Glomerular endothelial cell (primary cell): ENCODE results near the gene PTPRU. TPM values are rescaled to one million over a fixed set of nuclear protein-coding genes. Genes with fewer than 3 reads are reported as not detected.

ENCODE experiments used
- DNase-seq: peaks from one replicate; pipeline ENCODE4 v3.0.0-alpha.2; 2011; ENCODE audit warnings: low read depth, low spot score; ENCODE audit errors: extremely low read depth
- total RNA-seq: library from RNA; depleted of rRNA; stranded (reverse); fragments of >200 nt; gene quantifications from 2 replicates; pipeline ENCODE4 v1.2.3, GENCODE V29; 2015

PTPRU gene
- total RNA-seq, 1 donor from 2014 or later, result 19.4 TPM

DNA sequence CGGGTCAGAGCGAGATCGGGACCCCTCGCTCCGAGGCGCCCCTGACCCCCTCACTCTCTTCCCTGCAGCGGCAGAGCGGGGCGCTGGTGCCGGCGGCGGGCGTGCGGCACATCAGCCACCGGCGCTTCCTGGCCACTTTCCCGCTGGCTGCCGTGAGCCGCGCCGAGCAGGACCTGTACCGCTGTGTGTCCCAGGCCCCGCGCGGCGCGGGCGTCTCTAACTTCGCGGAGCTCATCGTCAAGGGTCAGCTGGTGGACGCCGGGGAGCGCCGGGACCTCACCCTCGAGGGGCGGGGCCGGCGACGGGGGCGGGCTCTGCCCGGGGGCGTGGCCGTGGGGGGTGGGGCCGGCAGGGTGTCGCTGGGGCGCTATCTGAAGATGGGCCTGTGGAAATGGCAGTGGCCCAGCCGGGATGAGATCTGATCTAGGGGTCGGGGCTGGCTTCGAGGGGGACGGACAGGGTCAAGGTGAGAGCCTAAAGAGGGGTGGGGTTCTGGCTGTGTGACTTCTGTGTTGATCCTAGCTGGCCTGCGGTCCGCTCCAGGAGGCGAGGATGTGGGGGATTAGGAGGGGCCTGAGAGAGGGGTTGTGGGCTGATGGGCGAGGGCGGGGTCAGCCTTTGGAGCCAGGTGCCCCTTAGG is 23.6 kb downstream of the PTPRU start:
- no peak for DNase-seq

DNA sequence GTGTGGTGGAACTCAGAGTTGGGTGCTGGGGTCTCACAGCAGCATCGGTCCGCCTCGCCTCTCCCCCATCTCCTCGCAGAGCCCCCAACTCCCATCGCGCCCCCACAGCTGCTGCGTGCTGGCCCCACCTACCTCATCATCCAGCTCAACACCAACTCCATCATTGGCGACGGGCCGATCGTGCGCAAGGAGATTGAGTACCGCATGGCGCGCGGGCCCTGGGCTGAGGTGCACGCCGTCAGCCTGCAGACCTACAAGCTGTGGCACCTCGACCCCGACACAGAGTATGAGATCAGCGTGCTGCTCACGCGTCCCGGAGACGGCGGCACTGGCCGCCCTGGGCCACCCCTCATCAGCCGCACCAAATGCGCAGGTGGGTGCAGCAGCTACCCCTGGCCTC is 24.2 kb downstream of the PTPRU start:
- DNase-seq, result no peak

DNA sequence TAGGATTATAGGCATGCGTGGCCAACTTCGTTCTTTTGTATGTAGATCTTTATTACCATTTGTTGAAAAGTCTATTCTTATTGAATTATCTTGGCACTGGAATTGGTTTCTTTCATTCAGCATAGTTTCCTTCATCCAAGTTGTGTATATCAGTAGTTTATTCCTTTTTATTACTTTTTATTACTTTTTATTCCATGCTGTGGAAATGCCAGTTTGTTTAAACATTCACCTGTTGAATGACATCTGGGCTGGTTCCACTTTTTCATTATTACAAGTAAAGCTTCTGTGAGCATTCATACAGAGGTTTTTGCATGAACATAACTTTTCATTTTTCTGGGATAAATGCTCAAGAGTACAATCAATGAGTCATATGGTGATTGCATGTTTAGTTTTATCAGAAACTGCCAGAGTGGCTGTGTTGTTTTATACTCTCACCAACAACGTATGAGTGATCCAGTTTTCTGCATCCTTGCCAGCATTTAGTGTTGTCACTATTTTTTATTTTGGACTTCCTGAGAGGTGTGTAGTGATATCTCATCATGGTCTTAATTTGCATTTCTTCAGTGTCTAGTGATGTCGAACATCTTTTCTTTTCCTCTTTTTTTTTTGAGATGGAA is 28.6 kb downstream of the PTPRU start:
- no peak for DNase-seq

DNA sequence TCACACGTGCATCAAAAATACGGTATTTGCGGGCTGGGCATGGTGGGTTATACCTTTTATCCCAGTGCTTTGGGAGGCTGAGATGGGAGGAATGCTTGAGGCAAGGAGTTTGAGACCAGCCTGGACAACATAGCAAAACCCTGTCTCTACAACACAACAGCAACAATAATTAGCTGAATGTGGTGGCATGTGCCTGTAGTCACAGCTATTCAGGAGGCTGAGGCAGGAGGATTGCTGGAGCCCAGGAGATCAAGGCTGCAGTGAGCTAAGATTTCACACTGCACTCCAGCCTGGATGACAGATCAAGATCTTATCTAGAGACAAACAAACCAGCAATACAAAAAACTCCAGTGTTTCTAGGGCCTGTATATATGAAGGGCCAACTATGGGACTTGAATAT is 30.6 kb downstream of the PTPRU start:
- DNase-seq, result no peak

DNA sequence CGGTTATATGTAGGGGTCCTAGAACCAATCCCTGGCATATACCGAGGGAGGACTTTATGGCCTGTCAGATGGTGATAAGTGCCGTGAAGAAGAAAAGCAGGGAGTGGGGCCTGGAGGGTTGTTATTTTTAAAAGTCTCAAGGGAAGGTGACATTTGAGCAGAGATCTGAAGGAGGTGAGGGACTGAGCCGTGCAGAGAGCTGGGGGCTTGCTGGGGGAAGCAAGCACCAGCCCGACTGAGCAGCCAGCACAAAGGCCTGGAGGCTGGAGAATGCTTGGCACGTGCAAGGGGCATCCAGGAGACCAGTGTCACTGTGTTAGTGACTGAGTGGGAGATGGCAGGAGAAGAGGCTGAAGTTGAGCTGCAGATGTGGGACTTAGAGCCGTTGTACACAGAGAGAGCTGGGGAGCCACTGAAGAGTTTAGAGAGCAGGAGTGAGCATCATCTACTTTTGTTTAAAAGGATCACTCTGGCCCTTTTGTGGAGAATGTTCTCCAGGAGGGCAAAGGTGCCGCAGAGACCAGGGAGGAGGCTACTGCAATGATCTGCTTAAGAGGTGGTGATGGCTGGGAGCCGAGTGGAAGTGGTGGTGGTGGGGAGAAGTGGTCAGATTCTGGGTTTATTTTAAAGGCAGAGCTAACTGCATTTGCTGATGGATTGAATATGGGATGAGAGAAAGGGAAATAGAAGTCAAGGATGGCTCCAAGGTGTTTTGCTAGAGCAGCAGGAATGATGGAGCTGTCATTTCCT is 31.2 kb downstream of the PTPRU start:
- no peak for DNase-seq

DNA sequence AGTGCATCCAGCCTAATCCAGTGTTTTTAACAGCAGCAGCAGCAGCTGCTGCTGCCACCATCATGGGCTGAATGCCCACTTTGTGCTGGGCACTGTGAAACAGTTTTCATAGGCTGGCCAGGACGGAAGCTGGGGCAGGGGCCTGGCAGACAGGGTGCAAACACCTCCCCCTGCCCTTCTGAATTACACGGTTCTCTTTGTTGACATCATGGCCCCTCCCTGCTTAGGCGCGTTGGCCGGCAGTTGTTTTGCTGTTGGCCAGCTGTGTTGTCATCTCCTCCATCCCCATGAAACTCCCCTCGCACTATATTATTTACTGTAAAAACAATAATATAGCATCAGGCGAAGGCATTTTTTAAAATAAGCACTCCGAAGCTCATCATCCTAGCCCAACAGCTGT is 33.1 kb downstream of the PTPRU start:
- no peak for DNase-seq

DNA sequence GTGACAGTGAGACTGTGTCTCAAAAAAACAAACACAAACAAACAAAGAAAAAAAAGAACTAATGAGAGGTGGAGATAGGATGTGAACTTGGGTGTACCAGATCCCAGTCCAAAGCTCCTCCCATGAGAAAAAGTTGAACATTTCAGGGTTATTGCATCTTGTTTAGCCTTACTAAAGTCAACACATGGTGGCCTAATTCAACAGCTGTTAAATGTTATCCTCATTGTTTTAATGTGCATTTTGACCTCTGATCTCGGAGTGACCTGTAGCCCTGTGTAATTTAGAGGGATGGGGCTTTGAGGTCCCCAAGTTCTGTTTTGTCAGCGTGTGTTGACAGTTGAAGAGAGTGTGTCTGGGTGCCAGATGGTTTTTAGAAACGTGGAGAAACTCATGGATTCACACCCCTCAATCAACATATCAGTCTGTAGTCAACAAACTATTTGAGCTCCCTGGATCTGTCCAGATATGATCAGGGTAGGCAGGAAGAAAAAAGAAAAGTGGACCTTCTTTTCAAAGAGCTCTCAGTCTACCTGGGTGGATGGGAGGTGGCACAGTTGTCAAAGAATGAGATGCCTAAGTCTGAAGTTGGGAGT is 34.7 kb downstream of the PTPRU start:
- DNase-seq, result no peak

DNA sequence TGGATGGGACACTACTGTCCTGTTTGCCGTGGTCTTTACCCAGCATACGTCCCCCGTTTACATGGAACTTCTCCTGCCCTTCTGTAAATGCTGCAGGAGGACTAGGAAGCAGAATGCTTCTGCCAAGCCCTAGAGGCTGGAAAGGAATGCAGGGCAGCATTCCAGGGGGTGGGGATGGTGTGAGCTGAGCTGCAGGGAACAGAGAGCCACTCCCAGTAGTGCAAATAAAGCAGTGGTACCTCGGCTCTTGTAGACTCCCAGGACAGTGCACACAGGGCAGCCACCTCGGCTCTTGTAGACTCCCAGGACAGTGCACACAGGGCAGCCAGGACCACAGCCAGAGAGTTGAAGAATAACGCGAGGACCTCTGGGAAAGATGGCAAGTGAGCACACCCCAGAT is 35.4 kb downstream of the PTPRU start:
- DNase-seq, result no peak

DNA sequence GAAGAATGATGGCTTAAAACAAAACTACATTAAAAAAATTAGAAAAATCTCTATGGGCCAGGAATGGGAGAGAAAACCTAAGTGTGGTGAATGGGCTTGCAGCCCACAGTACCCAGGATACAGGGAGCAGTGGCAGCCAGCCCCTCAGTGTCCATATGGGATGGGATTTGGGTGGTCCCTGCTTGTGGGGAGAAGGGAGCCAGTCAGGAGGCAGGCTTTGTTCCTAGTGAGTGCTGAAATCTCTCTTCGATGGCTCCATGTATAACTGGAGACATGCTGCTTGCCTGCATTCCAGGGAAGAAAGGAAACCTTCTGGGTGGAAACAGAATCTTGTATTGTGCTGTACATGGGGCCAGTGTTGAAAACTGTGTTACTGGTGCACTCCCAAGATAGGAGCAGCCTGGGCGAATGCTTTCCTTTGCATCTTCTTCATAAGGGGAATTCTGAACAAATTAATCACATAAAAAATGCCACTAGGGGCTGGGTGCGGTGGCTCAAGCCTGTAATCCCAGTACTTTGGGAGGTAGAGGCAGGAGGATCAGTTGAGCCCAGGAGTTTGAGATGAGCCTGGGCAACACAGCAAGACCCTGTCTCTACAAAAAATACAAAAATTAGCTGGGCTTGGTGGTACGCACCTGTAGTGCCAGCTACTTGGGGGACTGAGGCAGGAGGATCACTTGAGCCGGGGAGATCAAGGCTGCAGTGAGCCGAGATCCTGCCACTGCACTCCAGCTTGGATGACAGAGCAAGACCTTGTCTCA is 36.0 kb downstream of the PTPRU start:
- no peak for DNase-seq

DNA sequence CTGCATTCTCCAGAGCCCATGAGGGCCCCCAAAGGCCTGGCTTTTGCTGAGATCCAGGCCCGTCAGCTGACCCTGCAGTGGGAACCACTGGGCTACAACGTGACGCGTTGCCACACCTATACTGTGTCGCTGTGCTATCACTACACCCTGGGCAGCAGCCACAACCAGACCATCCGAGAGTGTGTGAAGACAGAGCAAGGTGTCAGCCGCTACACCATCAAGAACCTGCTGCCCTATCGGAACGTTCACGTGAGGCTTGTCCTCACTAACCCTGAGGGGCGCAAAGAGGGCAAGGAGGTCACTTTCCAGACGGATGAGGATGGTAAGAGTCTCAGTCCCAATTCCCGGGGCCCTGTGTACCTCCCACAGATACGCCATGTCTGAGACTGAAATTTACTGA is 39.1 kb downstream of the PTPRU start:
- no peak for DNase-seq

DNA sequence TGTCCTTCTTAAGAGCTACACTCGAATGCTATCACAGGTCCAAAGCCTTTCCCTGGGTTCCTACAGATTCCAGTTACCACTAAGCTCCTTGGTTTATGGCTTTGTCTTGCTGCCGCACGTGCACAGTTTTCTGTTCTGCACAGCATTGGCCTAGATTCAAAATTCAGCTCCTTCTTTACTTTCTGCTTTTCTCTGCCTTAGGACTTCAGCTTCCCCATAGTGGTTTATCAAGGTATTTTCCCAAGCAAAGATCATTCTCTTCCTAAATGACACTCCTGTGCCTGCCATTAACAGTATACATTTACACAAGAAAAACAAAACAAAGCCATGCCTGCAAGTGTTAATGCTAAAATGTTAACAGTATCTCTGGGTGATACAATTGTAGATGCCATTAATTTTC is 41.8 kb downstream of the PTPRU start:
- DNase-seq, result no peak

DNA sequence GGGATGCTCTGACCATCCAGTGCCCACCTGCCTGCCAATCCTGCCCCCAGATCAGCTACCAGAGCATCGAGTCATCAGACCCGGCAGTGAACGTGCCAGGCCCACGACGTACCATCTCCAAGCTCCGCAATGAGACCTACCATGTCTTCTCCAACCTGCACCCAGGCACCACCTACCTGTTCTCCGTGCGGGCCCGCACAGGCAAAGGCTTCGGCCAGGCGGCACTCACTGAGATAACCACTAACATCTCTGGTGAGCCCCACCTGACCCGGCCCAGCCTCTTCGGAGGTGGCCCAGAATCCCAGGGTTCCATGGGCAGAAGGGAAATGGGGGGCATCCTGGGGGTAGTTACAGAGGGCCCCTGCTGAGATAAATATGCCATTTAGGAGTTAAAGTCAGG is 43.1 kb downstream of the PTPRU start:
- no peak for DNase-seq

DNA sequence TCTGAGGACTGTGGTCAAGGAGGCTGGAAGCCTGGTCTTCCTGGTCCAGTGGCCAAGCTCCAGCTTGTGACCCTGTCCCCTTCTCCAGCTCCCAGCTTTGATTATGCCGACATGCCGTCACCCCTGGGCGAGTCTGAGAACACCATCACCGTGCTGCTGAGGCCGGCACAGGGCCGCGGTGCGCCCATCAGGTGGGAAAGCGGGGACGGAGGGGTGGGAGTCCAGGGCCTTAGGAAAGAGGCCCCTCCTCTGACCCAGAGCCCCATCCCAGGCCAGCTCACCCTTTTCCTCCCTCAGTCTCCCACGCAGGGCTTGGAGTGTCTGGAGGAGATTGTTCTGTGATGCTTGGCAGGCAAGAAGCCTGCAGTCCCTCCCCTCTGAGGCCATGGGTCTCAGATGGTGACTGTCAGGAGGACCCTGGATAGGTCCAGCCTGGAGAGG is 43.6 kb downstream of the PTPRU start:
- no peak for DNase-seq

DNA sequence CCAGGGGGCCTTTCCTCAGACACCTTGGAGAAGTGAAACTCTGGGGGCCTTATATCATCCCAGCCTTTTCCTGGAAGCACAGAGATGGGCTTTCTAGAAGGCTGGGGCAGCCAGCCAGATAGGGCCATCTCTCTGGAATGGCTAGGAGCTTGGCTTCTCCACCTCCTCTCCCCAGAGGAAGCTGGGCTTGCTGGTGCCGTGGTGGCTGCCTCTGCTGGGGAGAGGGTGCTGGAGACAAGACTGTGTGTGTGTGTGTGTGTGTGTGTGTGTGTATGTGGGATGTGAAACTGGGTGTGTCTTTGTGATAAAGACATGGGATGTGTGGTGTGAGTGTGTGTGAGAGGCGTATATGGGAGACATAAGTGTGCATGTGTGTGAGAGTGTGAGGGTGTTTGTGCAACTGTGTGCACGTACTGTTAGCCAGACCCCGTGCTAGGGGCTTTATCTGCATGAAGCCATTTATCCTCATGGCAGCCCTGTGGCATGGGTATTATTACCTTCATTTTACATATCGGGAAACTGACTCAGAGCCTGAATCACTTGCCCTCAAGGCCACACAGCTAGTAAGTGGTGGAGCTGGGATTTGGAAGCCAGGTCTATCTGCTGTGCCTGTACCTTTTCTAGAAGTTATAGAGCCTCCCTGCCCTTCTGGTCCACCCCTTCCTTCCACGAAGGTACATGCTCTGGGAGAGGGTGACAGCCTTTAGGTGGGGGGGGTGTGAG is 44.2 kb downstream of the PTPRU start:
- no peak for DNase-seq

DNA sequence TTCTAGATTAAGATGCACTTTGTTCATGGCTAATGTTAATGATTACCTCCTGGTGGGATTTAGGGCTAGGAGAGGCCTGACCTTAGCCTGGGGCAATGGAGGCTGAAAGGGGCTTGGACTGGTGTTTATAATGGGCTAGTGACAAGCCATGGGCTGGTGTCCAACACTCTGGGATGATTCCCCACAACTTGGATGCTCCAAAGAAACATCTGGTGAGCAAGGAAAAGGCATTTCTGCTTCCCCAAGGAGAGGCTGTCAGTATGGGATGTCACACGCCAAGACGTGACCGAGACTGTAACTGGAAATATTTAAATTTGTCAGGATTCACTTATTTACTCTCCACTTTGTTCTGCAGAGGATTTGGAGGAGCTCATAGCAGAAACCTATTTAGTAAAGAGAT is 45.2 kb downstream of the PTPRU start:
- no peak for DNase-seq

DNA sequence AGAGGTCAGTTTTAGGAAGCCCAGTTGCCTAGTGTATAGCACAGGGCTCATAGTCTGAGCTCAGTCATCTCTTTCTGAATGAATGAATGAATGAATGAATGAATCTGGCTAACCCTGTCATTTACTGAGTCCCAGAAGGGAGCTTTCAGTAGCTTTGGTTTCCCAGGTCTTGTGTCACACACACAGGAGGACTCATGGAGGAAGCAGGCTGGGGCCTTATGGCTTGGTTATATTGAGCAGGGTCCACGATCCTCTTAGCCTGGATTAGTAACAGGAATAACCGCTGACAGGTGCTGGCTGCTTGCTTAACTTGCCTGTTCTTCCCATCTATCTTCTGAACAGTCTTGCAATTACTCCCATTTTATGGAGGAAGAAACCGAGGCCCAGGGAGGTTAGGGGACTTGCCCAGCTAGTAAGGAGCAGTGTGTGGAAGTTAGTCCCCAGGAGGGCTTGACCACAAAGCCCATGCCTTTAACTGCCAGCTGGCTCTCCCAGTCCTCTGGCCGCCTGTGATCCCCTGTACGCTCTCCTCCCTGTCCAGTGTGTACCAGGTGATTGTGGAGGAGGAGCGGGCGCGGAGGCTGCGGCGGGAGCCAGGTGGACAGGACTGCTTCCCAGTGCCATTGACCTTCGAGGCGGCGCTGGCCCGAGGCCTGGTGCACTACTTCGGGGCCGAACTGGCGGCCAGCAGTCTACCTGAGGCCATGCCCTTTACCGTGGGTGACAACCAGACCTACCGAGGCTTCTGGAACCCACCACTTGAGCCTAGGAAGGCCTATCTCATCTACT is 46.0 kb downstream of the PTPRU start:
- DNase-seq, result no peak

DNA sequence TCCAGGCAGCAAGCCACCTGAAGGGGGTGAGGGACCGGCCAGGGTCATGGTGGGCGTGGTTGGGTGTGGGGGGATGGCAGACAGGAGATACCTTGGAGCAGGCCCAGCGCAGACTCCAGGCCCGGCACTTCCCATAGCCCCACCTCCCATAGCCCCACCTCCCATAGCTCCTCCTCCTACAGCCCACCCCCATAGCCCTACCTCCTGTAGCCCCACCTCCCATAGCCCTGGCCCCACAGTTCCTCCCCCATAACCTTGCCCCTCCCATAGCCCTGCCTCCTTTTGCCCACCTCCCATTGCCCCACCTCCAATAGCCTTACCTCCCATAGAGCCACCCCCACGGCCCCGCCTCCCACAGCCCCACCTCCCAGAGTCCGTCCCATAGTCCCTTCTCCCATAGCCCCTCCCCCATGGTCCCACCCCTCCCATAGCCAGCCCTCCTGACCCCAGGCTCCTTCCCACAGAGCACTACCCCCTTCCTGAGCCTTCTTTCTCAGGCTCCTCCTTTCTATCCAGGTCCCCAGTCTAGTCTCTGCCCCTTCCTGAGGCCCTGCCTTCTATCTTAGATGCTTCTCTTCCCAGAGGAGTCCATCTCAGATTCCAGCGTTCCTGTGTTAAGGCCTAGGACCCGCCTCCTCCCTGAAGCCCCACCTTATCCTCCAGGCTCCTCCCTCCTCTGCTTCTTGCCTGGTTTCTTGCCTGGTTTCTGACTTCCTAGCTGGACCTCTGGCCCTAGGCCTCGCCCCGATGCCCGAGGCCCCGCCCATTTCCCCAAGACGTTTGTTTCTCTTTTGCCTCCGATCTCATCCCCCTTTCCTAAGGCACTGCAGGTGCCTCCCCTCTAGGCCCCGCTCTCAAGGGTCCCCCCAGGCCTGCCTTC is 46.8 kb downstream of the PTPRU start:
- DNase-seq, result no peak

DNA sequence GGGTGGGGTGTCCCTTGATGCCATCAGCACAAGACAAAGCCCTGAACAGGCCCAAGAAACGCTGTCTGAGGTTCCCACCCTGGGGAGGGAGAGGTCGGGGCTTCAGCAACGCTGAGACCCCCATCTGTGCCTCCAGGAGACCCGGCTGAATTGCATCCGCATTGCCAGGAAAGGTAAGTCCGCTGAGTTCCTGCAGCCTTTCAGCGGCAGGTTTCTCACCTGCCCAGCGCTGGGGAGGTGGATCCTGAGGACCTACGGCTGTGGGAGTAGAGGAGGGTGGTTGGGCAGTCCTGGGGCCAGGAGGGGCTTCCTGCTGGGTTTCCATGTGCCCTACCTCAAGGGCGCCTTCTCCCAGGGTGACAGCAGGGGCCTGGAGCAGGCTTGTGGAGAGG is 47.5 kb downstream of the PTPRU start:
- no peak for DNase-seq
